NCI-H1930 (cell line): ENCODE results near the gene PVALB.

ENCODE experiments used
- DNase-seq, 2 experiments: peaks; one replicate each; lab custom pipeline; 2025; lab: John Stamatoyannopoulos, UW

Gene PVALB

GRCh38 chr22:36816636-36817524 lies at the start of gene PVALB:
TSS of gene PVALB (minus strand) at chr22:36817035. CDS start at chr22:36817005, 30 bp downstream.
- DNase-seq = peak in 1 of 2 experiments; percentile 9

GRCh38 chr22:36865346-36865745 lies 48.5 kb upstream of the PVALB start:
- DNase-seq = no peak

GRCh38 chr22:36864454-36865215 lies 47.8 kb upstream of the PVALB start:
- DNase-seq = no peak

GRCh38 chr22:36863979-36864378 lies 47.1 kb upstream of the PVALB start:
- DNase-seq = no peak

- no peak for DNase-seq
Measured at GRCh38 chr22:36863281-36863680, 46.4 kb upstream of the PVALB start.

- no peak for DNase-seq
Measured at GRCh38 chr22:36862251-36863242, 45.7 kb upstream of the PVALB start.

GRCh38 chr22:36860821-36861659 lies 44.2 kb upstream of the PVALB start, which contains the start of gene NCF4:
TSS of gene NCF4 (plus strand) at chr22:36861006. CDS start at chr22:36861172, 166 bp downstream.
- DNase-seq = no peak

- DNase-seq = no peak
Measured at GRCh38 chr22:36860438-36860820, 43.6 kb upstream of the PVALB start.

- no peak for DNase-seq
Measured at GRCh38 chr22:36860017-36860416, 43.2 kb upstream of the PVALB start.

GRCh38 chr22:36858966-36859365 lies 42.1 kb upstream of the PVALB start:
- DNase-seq = no peak

GRCh38 chr22:36858156-36858555 lies 41.3 kb upstream of the PVALB start:
- no peak for DNase-seq

- no peak for DNase-seq
Measured at GRCh38 chr22:36856792-36857135, 39.9 kb upstream of the PVALB start.

- peak; percentile 71 to 92 for DNase-seq
Measured at GRCh38 chr22:36856121-36856791, 39.4 kb upstream of the PVALB start.

GRCh38 chr22:36855478-36855877 lies 38.6 kb upstream of the PVALB start:
- no peak for DNase-seq

- peak; percentile 56 to 57 for DNase-seq
Measured at GRCh38 chr22:36853407-36854099, 36.7 kb upstream of the PVALB start.

GRCh38 chr22:36852056-36852973 lies 35.5 kb upstream of the PVALB start:
- no peak for DNase-seq

GRCh38 chr22:36850682-36851081 lies 33.8 kb upstream of the PVALB start:
- DNase-seq = no peak

GRCh38 chr22:36850056-36850455 lies 33.2 kb upstream of the PVALB start:
- no peak for DNase-seq

- no peak for DNase-seq
Measured at GRCh38 chr22:36846949-36847348, 30.1 kb upstream of the PVALB start.
